Left lung (tissue), 10 donors: ENCODE results near the gene PPP2R5D. TPM values are rescaled to one million over a fixed set of nuclear protein-coding genes. Genes with fewer than 3 reads are reported as not detected.

ENCODE experiments used
- ATAC-seq: fragments of 200-7000 bp; cut with Tn5 transposase; one replicate; pipeline ENCODE4 v1.9.1; 2020; ENCODE audit warnings: moderate library complexity
- DNase-seq, 4 donors: peaks; one replicate each; pipeline ENCODE4 v3.0.0-alpha.2; 2013 to 2020
- H3K27ac ChIP-seq, 2 donors: fragments of 200-600 bp; sonication (generic) in 1 of 2; one replicate each; pipeline versions ENCODE4 v1.5.0 to v1.8.0; 2020 to 2021
- H3K27me3 ChIP-seq, 2 donors: fragments of 200-600 bp; sonication (generic) in 1 of 2; one replicate each; pipeline versions ENCODE4 v1.5.0 to v1.8.0; 2020 to 2021
- H3K36me3 ChIP-seq, 2 donors: fragments of 200-600 bp; sonication (generic) in 1 of 2; one replicate each; pipeline versions ENCODE4 v1.5.0 to v1.8.0; 2020 to 2021
- H3K4me1 ChIP-seq, 2 donors: fragments of 200-600 bp; one replicate each; pipeline ENCODE4 v1.8.0; 2021
- H3K4me3 ChIP-seq, 2 donors: fragments of 200-600 bp; sonication (generic) in 1 of 2; one replicate each; pipeline versions ENCODE4 v1.5.0 to v1.8.0; 2020 to 2021; ENCODE audit warnings: mild to moderate bottlenecking in 1 of 2
- H3K9me3 ChIP-seq, 2 donors: fragments of 200-600 bp; sonication (generic) in 1 of 2; one replicate each; pipeline versions ENCODE4 v1.5.0 to v1.8.0; 2020 to 2021
- intact Hi-C, 2 donors: fragments of 100-400 bp; cut with DNase I; formaldehyde crosslinking; loops; one replicate each; pipeline versions ENCODE4 v1.11.2 to v1.14.2; 2022
- polyA plus RNA-seq, 6 donors: library from polyadenylated mRNA; unstranded; fragments of 120-200 nt; gene quantifications; one replicate each; pipeline ENCODE4 v1.2.1, GENCODE V29; 2013; ENCODE audit not compliant: insufficient read length in 6 of 6
- total RNA-seq, 2 donors: library from RNA; stranded (reverse); fragmentation: NEBNext Ultra II Directional; extraction: Animal tissue kit (Norgen Biotek cat#: 25700); gene quantifications; one replicate each; pipeline ENCODE4 v1.2.1, GENCODE V29; 2021
- TF ChIP-seq, protein P1 (sequence below), 2 donors: fragments of 200-600 bp; sonication (generic) in 1 of 2; IDR thresholded peaks; one replicate each; pipeline versions ENCODE4 v1.5.0 to v1.8.0; 2021; ENCODE audit warnings: antibody characterized with exemption in 2 of 2
- donor health status: DM: no; HTN: yes; CAD: no.
- donor health status: DM: no; HTN: no; CAD: no.

The PPP2R5D gene
- total and polyA plus RNA-seq, 8 donors, result 30.0 to 76.3 (median 62.3) TPM

DNA sequence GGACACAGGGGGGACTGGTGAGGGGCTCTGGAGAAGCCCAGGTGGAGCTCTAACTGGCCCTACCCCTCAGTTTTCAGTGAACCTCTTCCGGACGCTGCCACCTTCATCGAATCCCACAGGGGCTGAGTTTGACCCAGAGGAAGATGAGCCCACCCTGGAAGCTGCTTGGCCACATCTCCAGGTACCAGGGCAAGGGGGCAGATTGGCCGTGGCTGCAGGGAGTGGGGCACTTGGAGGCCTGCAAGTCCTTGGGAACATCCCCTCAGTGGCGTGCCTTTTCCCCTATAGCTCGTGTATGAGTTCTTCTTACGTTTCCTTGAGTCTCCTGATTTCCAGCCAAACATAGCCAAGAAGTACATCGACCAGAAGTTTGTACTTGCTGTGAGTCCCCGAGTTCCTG, 22.8 kb downstream of the PPP2R5D start:
- H3K27ac ChIP-seq, result no peak overlapping the region
- peaks cover 0 to 4% of the 10 kb centered on the region in 2 donors for H3K4me1 ChIP-seq
- no peak overlapping the region for H3K4me3 ChIP-seq
- DNase-seq (peak in 1 of 4 donors; percentile 8), ATAC-seq (no peak)
- peaks cover 0 to 70% of the 10 kb centered on the region in 2 donors for H3K36me3 ChIP-seq
- no peaks in the 10 kb centered on the region for H3K9me3 ChIP-seq
- TF ChIP-seq, protein P1, sequence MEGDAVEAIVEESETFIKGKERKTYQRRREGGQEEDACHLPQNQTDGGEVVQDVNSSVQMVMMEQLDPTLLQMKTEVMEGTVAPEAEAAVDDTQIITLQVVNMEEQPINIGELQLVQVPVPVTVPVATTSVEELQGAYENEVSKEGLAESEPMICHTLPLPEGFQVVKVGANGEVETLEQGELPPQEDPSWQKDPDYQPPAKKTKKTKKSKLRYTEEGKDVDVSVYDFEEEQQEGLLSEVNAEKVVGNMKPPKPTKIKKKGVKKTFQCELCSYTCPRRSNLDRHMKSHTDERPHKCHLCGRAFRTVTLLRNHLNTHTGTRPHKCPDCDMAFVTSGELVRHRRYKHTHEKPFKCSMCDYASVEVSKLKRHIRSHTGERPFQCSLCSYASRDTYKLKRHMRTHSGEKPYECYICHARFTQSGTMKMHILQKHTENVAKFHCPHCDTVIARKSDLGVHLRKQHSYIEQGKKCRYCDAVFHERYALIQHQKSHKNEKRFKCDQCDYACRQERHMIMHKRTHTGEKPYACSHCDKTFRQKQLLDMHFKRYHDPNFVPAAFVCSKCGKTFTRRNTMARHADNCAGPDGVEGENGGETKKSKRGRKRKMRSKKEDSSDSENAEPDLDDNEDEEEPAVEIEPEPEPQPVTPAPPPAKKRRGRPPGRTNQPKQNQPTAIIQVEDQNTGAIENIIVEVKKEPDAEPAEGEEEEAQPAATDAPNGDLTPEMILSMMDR (IDR thresholded peaks at IDR 0.05), result no peak
- intact Hi-C loops, result no loop called here
- no peaks in the 10 kb centered on the region for H3K27me3 ChIP-seq

- intact Hi-C loops, result no loop called here
- Histone ChIP-seq H3K4me3 (no peak overlapping the region), H3K27me3 (no peaks in the 10 kb centered on the region), H3K4me1 (peaks cover 7 to 18% of the 10 kb centered on the region in 2 donors), H3K36me3 (peaks cover 0 to 69% of the 10 kb centered on the region in 2 donors), H3K9me3 (no peaks in the 10 kb centered on the region), H3K27ac (no peak overlapping the region)
- ATAC-seq, result no peak
- DNase-seq, result peak in 1 of 4 donors; percentile 20
- TF ChIP-seq, protein P1 (IDR thresholded peaks at IDR 0.05), result no peak
Measured at GRCh38 chr6:43009124-43009523, 24.8 kb downstream of the PPP2R5D start.

- peaks cover 0 to 63% of the 10 kb centered on the region in 2 donors for H3K36me3 ChIP-seq
- intact Hi-C loops, result no loop called here
Measured at GRCh38 chr6:43011207-43011606, 26.8 kb downstream of the PPP2R5D start.

GRCh38 chr6:43012364-43012763, 28.0 kb downstream of the PPP2R5D start:
- intact Hi-C loops, result no loop called here
- TF ChIP-seq, protein P1 (IDR thresholded peaks at IDR 0.05), result no peak
- H3K4me1 ChIP-seq, result peaks cover 14 to 48% of the 10 kb centered on the region in 2 donors
- ATAC-seq (no peak), DNase-seq (no peak)
- H3K36me3 ChIP-seq, result peaks cover 0 to 54% of the 10 kb centered on the region in 2 donors
- peak overlapping the region in 1 of 2 donors; percentile 81 for H3K27ac ChIP-seq
- no peaks in the 10 kb centered on the region for H3K9me3 ChIP-seq
- no peaks in the 10 kb centered on the region for H3K27me3 ChIP-seq
- H3K4me3 ChIP-seq, result peak overlapping the region in 1 of 2 donors; percentile 78

More at GRCh38 chr6:43011207-43011606, 26.8 kb downstream of the PPP2R5D start:
- peaks cover 14 to 36% of the 10 kb centered on the region in 2 donors for H3K4me1 ChIP-seq
- H3K9me3 ChIP-seq, result no peaks in the 10 kb centered on the region
- no peak overlapping the region for H3K27ac ChIP-seq
- no peak overlapping the region for H3K4me3 ChIP-seq
- ATAC-seq (no peak), DNase-seq (no peak)
- TF ChIP-seq, protein P1 (IDR thresholded peaks at IDR 0.05), result no peak
- no peaks in the 10 kb centered on the region for H3K27me3 ChIP-seq

DNA sequence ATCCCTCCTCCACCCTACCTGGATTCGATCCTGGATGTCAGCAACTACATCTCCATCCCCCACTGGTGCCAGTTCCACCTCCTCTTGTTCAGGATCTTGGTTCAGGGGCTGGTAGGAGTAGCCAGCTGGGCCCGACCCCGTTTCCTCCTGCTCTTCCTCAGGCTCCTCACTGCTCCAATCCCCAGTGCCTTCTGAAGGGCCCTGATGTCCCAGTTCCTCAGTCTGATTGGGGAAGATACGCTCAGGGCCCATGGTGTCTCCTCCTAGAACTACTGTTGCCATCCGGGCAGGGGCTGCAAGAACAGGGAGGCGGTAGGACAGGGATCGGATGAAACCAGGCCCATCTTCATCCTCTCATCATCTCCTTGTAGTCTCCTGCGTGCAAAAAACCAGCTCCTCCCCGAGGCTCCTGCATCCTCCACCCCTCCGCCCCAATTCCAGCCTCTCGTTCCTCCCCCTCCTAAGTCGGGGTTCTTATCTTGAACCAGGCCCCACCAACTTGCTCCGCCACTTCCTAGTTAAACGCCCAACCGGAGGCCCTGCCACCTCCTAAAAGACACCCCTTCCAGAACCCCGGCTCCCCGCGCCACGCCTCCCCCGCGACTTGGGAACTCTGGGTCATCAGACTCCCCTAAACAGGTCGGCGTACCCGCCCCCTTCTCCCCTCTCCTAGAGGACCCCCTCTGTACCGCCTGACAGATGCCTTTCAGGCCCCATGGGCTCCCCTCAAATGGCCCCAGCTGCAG, 28.9 kb downstream of the PPP2R5D start:
- intact Hi-C loops, result no loop called here
- TF ChIP-seq, protein P1 (IDR thresholded peaks at IDR 0.05), result no peak
- Histone ChIP-seq H3K36me3 (peaks cover 0 to 54% of the 10 kb centered on the region in 2 donors), H3K4me3 (peak overlapping the region; percentile 67 to 78), H3K4me1 (peaks cover 14 to 52% of the 10 kb centered on the region in 2 donors), H3K27ac (peak overlapping the region; percentile 39 to 81), H3K27me3 (no peaks in the 10 kb centered on the region), H3K9me3 (no peaks in the 10 kb centered on the region)
- ATAC-seq (peak; percentile 15), DNase-seq (no peak)
